Measurements from ENCODE around the gene INO80D.
"Not testable (repeated sequence)": the region's sequence is repeated elsewhere in the genome, so short reads cannot be mapped to it uniquely, and the experiment has no call there.

INO80D gene, protein sequence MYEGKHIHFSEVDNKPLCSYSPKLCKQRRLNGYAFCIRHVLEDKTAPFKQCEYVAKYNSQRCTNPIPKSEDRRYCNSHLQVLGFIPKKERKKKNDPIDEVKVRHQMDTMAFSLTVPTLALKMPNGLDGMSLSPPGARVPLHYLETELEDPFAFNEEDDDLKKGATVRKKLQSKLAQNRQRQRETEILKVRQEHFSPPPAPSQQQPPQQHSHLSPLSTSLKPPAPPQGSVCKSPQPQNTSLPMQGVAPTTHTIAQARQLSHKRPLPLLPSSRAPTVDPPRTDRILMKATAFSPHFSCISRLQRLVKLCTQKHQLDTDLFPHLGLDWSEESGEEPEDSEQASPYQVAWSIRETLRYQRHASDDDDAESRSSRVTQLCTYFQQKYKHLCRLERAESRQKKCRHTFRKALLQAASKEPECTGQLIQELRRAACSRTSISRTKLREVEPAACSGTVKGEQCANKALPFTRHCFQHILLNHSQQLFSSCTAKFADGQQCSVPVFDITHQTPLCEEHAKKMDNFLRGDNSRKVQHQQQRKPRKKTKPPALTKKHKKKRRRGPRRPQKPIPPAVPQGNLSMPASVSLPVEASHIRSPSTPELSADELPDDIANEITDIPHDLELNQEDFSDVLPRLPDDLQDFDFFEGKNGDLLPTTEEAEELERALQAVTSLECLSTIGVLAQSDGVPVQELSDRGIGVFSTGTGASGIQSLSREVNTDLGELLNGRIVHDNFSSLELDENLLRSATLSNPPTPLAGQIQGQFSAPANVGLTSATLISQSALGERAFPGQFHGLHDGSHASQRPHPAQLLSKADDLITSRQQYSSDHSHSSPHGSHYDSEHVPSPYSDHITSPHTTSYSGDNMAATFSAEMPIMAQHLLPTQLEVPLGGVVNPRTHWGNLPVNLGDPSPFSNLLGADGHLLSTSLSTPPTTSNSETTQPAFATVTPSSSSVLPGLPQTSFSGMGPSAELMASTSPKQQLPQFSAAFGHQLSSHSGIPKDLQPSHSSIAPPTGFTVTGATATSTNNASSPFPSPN

DNA sequence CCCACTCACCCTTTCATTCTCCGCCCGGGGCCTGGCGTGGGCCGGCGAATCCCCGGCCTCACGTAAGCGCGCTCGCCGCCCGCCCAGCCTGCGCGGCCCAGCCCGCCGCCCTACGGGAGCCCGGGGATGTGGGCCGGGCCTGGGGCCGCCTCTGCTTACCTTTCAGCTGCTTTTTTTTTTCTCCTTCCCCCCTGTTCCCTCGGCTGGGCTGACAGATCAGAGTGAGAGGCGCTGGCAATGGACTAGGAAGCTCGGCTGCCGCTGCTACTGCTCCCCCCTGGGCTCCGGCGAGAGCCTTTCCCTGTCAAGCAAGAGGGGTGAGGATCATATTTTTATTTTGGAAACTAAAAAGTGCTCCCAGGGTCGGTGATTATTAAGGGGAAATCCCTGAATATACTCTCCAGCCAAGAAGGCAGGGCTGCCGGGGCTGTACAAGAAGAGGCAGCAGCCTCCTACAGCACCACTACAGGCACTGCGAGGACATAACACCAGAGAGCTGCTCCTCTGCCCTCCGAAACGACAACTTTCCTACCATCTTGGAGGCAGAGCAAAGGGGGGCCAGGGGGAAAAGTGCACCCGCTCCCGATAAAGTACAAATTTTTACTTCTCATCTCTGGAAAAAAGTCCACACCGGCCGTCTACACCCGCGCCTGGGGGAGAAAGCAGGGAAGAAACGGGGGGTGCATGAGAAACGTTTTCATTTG lies at the start of gene INO80D:
Gene INO80D (minus strand): TSS at position 433 of the 704 bp plus-strand sequence. CDS start 23,158 bp downstream, outside the sequence.
- peak within 1 kb of the TSS; percentile 65 for H3K4me3 ChIP-seq (replicated peaks; ENCODE audit: low read depth, low read length)
- peak; percentile 67 for DNase-seq (ENCODE audit: extremely low read depth, low read depth)
- TF ChIP-seq, protein P1, sequence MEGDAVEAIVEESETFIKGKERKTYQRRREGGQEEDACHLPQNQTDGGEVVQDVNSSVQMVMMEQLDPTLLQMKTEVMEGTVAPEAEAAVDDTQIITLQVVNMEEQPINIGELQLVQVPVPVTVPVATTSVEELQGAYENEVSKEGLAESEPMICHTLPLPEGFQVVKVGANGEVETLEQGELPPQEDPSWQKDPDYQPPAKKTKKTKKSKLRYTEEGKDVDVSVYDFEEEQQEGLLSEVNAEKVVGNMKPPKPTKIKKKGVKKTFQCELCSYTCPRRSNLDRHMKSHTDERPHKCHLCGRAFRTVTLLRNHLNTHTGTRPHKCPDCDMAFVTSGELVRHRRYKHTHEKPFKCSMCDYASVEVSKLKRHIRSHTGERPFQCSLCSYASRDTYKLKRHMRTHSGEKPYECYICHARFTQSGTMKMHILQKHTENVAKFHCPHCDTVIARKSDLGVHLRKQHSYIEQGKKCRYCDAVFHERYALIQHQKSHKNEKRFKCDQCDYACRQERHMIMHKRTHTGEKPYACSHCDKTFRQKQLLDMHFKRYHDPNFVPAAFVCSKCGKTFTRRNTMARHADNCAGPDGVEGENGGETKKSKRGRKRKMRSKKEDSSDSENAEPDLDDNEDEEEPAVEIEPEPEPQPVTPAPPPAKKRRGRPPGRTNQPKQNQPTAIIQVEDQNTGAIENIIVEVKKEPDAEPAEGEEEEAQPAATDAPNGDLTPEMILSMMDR (IDR thresholded peaks at IDR 0.05; ENCODE audit: low read depth, low read length, missing control alignments), result peak; percentile 44

DNA sequence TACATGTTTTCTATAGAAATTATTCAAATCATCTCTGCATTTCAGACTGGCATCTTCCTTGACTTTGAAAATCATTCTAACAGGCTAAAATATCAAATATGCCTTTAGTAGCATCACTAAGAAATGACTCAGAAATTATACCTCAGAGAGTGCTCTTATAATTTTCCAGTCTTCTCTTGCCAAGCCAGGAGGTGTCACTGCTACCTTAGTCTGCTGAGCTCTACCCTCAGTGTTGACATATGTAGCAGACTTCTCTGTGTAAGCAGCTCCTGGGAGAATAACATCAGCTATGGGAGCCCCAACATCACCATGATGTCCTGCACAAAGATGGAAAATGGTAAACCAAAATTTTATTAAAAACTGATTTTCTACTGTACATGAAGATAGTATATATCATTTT lies 41.7 kb upstream of the INO80D start:
- no peak for DNase-seq (ENCODE audit: extremely low read depth, low read depth)
- TF ChIP-seq, protein P1 (IDR thresholded peaks at IDR 0.05; ENCODE audit: low read depth, low read length, missing control alignments), result no peak
- H3K4me3 ChIP-seq (replicated peaks; ENCODE audit: low read depth, low read length), result no peak overlapping the region

DNA sequence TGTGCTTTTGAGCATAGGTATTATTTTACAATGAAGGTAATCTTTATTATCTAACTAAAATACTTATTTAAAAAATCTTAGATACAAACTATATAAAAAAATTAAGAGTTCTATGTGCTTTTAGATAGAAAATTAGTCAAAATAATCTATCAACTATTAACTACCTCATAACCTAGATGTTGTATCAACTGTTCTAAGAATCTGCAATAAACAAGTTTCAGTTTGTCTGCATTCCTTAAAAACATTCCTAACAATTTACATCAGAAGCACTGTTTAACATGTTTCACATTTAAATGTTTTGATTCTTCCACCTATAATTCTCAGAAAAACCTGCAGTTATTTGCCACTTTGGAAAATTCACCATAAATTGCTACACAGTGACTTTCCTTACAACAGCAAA lies 39.9 kb upstream of the INO80D start:
- H3K4me3 ChIP-seq (replicated peaks; ENCODE audit: low read depth, low read length), result no peak overlapping the region
- TF ChIP-seq, protein P1 (IDR thresholded peaks at IDR 0.05; ENCODE audit: low read depth, low read length, missing control alignments), result no peak
- DNase-seq (ENCODE audit: extremely low read depth, low read depth), result no peak

DNA sequence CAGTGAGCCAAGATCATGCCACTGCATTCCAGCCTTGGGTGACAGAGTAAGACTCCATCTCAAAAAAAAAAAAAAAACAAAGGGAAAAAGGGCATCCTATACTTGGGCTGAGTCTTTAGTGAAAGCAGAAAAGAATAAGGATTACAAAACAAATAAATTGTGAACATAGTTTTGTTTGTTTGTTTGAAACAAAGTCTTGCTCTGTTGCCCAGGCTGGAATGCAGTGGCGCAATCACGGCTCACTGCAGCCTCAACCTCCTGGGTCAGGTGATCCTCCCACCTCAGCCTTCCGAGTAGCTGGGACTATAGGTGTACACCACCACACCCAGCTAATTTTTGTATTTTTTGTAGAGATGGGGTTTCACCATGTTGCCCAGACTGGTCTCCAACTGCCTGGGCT lies 36.6 kb upstream of the INO80D start:
- not testable (repeated sequence) for H3K4me3 ChIP-seq (replicated peaks; ENCODE audit: low read depth, low read length)

DNA sequence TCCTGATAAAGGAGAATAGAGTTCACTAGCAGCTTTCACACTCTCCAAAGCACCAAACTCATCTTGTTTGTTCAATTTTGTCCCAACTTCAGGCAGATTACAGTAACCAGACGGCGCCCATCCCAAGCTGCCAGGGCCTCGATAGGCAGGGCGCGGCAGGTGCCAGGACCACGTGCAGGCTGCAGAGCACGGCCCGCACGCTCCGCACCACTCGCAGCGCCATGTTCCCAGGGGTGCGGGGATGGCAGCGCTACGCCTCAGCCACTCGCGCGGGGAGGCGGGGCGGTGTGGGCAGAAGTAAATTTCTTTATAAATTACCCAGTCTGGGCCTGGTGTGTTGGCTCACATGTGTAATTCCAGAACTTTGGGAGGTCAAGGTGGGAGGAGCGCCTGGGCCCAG lies 30.3 kb upstream of the INO80D start:
- TF ChIP-seq, protein P1 (IDR thresholded peaks at IDR 0.05; ENCODE audit: low read depth, low read length, missing control alignments), result no peak
- H3K4me3 ChIP-seq (replicated peaks; ENCODE audit: low read depth, low read length), result no peak overlapping the region
- no peak for DNase-seq (ENCODE audit: extremely low read depth, low read depth)

More for the DNA sequence above, 36.6 kb upstream of the INO80D start:
- not testable (repeated sequence) for DNase-seq (ENCODE audit: extremely low read depth, low read depth)

DNA sequence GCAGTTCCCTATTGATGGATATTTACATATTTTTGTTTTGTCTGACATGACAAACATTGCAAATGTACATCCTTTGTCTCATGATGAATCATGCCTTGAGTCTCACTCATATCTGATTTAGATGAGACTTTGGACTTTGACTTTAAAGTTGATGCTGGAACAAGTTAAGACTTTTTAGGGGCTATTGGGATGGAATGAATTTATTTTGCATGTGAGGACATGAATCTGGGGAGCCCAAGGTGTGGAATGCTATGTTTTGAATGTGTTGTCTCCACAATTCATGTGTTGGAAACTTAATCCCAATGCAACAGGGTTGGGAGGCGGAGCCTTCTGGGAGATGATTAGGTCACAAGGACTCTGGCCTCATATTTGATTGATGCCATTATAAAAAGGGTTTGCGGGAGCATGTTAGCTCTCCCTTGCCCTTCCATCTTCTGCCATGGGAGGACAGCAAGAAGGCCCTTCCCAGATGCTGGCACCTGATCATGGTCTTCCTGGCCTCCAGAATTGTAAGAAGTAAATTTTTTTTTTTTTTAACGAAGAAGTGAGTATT lies 29.1 kb upstream of the INO80D start:
- TF ChIP-seq, protein P1 (IDR thresholded peaks at IDR 0.05; ENCODE audit: low read depth, low read length, missing control alignments), result no peak
- H3K4me3 ChIP-seq (replicated peaks; ENCODE audit: low read depth, low read length), result no peak overlapping the region
- DNase-seq (ENCODE audit: extremely low read depth, low read depth), result no peak
